GM12878 (cell line): ENCODE results near the gene CZIB.

Experiments
- ATF2 ChIP-seq: IDR thresholded peaks from 2 replicates; pipeline ENCODE4 v1.6.1; 2012; ENCODE audit warnings: low read length, inconsistent platforms
- CTCF ChIP-seq, 3 experiments: IDR thresholded peaks in 2 of 3; conservative IDR thresholded peaks in 1 of 3; 2 replicates each; pipeline ENCODE4 v1.5.1; 2011; ENCODE audit warnings: low read depth in 3 of 3, low read length in 3 of 3, mild to moderate bottlenecking in 3 of 3, control low read depth in 2 of 3, moderate library complexity in 2 of 3, inconsistent platforms in 1 of 3, mixed read lengths in 1 of 3; ENCODE audit not compliant: control insufficient read depth in 2 of 3, insufficient read depth in 1 of 3; ENCODE audit errors: extremely low read depth in 1 of 3
- E4F1 ChIP-seq: fragments of 450-650 bp; IDR thresholded peaks from 2 replicates; pipeline ENCODE4 v1.6.1; 2018; ENCODE audit warnings: borderline replicate concordance, mild to moderate bottlenecking; ENCODE audit not compliant: partially characterized antibody
- FOS ChIP-seq: IDR thresholded peaks from 3 replicates; pipeline ENCODE4 v1.6.1; 2011; ENCODE audit warnings: borderline replicate concordance; ENCODE audit not compliant: insufficient read length; ENCODE audit errors: extremely low read depth
- POLR2AphosphoS5 ChIP-seq: IDR thresholded peaks from 2 replicates; pipeline ENCODE4 v1.6.1; 2011; ENCODE audit warnings: mild to moderate bottlenecking, low read length, inconsistent platforms
- REST ChIP-seq: IDR thresholded peaks from 2 replicates; pipeline ENCODE4 v1.6.1; 2012; ENCODE audit warnings: mild to moderate bottlenecking, low read depth, low read length
- SP1 ChIP-seq: IDR thresholded peaks from one replicate; pipeline ENCODE4 v1.6.1; 2011; ENCODE audit warnings: low read depth, low read length
- ZBTB11 ChIP-seq: fragments of 450-650 bp; formaldehyde crosslinking; IDR thresholded peaks from 2 replicates; pipeline ENCODE4 v1.5.0; 2022; ENCODE audit warnings: mild to moderate bottlenecking, missing genetic modification characterization

- no peak for TF ChIP-seq REST
- no peak for TF ChIP-seq CTCF (IDR thresholded peaks at IDR 0.05 in 2 of 3, conservative IDR thresholded peaks at IDR 0.05 in 1 of 3; ENCODE audit: control insufficient read depth in 2 of 3, extremely low read depth in 1 of 3, insufficient read depth in 1 of 3, low read depth in 3 of 3, low read length in 3 of 3)
- TF ChIP-seq ATF2 = no peak
- no peak for TF ChIP-seq E4F1
- TF ChIP-seq FOS = no peak
- no peak for TF ChIP-seq SP1
- TF ChIP-seq ZBTB11 (CRISPR knock-in tag) = no peak
- no peak for TF ChIP-seq POLR2AphosphoS5
Observed at GRCh38 chr1:53196017-53196484, 24.4 kb downstream of the CZIB start.
